Sigmoid colon (tissue), 3 donors: ENCODE measurements around the gene LRRC74B.

ENCODE experiments used
- CTCF ChIP-seq, 4 experiments: fragments of 450-650 bp in 3 of 4; fragments of 200-600 bp in 1 of 4; IDR thresholded peaks; one replicate each; pipeline ENCODE4 v1.5.1; 2016 to 2019; ENCODE audit warnings: antibody characterized with exemption in 4 of 4, mild to moderate bottlenecking in 3 of 4, moderate library complexity in 2 of 4
- POLR2A ChIP-seq, 2 donors: fragments of 450-650 bp; IDR thresholded peaks; one replicate each; pipeline ENCODE4 v1.6.1; 2016; ENCODE audit warnings: antibody characterized with exemption in 2 of 2, mild to moderate bottlenecking in 2 of 2, moderate library complexity in 2 of 2

- no peak for TF ChIP-seq CTCF (IDR thresholded peaks at IDR 0.05)
- no peak for TF ChIP-seq POLR2A (IDR thresholded peaks at IDR 0.05)
Measured at GRCh38 chr22:21043860-21044535, 1.7 kb upstream of the LRRC74B start.
